ENCODE measurements around the gene UBE2D2.

The UBE2D2 gene

DNA sequence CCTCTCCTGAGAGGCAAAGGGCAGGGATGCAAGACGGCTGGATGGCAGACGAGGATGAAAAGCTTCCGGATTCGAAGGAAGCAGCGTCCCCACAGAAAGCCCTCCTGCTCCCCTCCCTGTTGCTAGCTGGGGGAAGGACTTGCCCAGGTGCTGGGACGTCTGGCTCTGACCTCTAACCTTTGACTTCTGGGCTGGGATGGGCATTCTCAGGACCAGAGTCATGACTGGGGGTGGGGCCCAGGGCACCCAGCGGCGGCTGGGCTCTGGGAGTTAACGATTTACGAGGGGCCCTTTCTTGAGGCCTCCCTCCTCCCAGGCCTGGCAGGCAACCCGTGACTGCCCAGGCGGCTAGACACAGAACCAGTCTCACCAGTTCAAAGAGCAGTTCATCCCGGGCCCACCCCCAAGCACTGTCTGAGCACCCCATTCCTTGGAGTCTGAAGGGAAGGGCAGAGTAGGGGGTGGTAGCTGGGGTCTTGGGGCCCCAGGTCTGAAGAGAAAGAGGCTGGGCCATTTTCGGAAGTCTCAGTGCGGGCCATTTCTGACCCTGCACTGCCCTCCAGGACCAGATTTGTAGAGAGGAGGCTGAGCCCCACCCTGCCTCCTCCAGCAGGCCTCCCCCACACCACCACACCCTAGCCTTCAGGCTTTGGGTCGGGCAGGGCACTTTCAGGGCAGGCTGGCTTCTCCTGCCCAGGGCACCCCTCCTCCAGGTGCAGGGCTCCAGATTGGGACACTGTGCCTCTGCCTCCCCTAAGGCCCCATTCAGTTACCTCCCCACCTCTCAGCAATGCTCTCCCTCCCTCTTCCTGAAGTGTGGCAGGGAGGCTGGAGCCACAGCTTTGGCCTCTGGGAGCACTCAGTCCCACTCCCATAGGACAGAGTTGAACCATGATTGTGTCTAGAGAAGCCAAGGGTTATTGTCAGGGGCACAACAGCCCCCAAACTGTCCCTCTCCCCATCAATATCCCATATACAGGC lies 82.0 kb downstream of the UBE2D2 start:
- peak overlapping the region; percentile 78 for H3K27ac ChIP-seq
- TF ChIP-seq CTCF (conservative IDR thresholded peaks at IDR 0.05), result no peak

DNA sequence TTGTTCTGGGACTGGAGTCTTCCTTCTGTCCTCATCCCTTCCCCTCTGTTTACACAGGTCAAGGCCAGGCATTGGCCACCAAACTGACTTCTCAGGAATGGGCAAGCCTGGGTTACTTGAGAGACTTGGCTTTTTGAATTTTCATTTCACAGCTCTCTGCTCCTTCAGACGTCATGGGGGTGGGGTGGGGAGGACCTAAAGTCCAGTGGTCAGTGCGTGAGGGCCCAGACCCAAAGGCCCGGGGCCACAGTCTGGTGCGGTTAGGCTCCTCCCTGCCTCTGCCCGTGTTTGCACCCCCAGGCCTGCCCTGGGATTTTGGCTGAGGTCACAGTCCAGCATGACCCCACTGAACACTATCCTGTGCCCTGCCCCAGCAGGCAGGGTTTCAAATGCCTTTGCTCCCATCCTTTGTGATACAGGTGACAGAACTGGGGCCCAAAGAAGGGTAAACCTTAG lies 82.9 kb downstream of the UBE2D2 start:
- H3K27ac ChIP-seq, result peak overlapping the region; percentile 78
- no peak for TF ChIP-seq CTCF (conservative IDR thresholded peaks at IDR 0.05)

GRCh38 chr5:139644646-139645429 lies 83.7 kb downstream of the UBE2D2 start:
- H3K27ac ChIP-seq, result no peak overlapping the region
- TF ChIP-seq CTCF (conservative IDR thresholded peaks at IDR 0.05), result no peak

GRCh38 chr5:139645430-139645871 lies 84.3 kb downstream of the UBE2D2 start:
- H3K27ac ChIP-seq, result no peak overlapping the region
- no peak for TF ChIP-seq CTCF (conservative IDR thresholded peaks at IDR 0.05)

DNA sequence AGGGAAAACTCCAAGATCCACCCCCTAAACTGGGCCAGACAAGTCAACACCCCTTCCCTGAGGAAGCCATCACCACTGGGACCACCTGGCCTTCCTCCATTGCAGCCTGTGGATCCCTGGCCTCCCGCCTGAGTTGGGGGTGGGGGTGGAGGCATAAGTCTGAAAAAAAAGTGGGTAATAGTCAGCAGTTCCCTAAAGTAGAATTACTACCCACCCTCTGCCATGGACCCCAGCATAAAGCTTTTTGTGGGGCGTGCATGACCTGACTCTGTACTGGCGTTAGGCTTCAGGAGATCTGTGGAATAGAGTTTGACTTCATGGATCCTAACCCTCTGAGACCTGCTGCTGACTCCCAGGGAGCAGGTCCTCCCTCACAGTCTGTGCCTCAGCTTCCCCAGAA lies 85.0 kb downstream of the UBE2D2 start:
- no peak for TF ChIP-seq CTCF (conservative IDR thresholded peaks at IDR 0.05)

DNA sequence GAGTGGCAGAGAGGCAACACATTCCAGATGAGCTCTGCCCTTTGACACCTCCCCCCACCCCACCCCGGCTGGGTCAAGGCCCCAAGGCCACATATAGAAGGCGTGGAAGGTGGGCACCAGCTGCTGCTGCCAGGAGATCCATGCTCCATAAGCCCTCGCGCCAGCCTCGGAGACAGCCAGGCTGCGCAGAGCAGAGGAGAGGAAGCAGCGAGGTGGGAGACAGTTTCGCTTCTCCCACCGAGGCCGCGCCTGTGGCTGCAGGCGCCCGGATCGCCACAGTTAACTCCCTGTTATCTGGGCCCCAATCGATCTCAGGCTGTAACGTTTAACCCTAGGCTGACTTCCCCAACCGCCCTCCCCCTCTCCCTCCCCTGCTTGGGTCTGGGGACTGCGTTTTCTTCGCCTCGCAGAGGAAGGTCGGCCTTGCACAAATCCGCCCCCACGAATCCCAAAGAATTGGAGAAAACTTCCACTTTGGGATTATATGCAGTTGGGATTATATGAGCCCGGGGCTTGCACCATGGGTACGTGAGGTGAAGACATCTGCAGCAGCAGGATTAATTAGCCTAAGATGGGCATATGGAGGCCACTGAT lies 85.9 kb downstream of the UBE2D2 start:
- TF ChIP-seq CTCF (conservative IDR thresholded peaks at IDR 0.05), result no peak
- no peak overlapping the region for H3K27ac ChIP-seq

More for the DNA sequence above, 85.0 kb downstream of the UBE2D2 start:
- no peak overlapping the region for H3K27ac ChIP-seq

Measured in VCaP (cell line).